ENCODE measurements around the gene CBX1.

CBX1 gene

DNA sequence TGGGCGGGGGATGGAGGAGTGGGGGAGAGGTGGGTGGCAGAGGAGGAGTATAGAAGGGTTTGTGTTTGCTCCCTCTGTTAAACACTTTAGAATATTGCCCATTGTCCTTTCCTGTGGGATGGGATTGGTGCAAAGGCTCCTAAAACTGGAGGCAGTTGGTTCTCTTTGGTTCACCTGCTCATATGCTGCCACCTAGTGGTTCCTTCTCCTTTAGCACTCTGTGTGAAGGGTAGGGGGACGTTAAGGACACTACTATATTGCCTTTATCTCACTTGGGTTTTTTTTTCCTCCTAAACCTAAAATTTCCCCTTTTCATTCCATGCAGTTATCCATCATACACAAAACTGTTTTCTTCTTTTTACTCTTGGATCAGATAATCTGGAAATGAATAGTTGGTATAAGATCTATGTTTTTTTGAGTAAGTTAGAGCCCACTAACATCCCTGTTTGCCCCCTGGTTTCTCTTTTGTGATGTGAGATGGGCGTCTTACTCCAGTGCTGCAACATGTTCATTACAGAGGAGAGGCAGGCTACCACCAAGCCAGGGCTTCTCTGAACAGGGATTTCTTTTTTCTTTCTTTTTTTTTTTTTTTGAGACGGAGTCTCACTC is 30.0 kb upstream of the CBX1 start:
- no peak for TF ChIP-seq ZNF274 (IDR thresholded peaks at IDR 0.05; ENCODE audit: low read depth, low read length)
- H3K4me3 ChIP-seq (ENCODE audit: low read length), result no peak overlapping the region

DNA sequence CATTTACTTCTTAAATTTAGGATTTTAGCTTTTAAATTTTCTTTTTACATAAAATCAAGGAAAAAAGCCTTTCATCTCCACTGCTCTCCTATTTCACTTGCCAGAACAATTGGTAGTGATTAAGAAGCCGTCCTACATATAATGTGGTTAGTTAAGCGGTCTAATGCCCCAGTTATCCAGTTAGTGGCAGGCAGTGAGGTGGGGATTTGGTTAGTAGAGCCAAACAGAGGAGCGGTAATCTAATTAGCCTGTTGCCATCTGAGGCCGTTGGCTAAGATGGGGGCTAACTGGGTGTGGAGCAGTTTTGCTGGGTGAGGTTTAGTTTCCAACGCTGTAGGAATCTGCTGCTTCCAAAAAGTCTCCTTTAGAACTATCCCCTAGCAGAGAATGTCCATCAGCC is 28.7 kb upstream of the CBX1 start:
- no peak for TF ChIP-seq ZNF274 (IDR thresholded peaks at IDR 0.05; ENCODE audit: low read depth, low read length)
- H3K4me3 ChIP-seq (ENCODE audit: low read length), result no peak overlapping the region

DNA sequence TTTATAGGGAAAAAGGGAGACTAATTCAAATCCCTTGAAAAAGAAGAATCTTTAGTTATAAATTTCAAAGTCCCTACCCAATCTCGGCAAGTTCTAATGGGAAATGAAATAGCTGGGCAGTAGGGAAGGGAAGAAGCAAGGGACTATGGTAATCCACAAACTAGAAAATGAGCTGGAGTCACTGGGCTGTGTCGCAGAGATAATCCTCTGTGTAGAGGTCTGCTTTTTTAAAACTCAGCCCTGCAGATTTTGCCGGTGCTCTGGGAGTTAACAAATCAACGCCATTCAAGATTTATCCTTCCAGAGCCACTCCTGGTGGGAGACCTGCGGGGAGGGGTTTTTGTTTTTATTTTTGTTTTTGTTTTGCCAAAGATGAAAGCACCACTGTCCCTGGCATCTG is 27.1 kb upstream of the CBX1 start:
- no peak for TF ChIP-seq ZNF274 (IDR thresholded peaks at IDR 0.05; ENCODE audit: low read depth, low read length)

DNA sequence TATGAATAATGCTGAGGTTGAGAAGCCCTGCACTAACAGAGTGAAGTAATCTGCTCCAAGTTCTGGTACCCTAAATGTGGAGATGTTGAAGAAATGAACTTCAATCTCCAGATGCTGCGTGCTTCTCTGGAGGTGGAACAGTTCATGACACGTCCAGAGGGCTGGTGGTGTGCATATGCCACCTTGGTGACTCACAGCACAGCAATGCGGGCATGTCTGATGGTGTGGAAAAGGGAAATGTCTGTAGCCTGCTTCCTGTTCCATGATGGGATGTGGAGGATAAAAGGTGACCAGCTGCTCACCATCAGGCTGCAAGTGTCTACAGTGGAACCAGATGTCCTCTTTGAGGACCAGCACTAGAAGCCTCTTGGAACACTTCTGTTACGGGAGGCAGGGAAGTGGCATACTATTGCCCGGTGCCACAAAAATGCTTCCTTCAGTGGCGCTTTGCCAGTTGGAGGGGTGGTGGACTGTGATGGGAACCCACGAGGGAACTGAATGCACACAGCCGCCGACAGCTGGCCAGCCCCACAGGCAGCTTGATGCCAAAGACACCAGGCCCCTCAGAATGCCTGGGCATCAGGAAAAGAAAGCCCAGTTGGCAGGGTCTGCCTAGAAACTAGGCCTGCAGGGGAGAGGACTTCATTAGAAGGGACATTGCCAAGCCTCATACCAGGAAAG is 26.2 kb upstream of the CBX1 start:
- no peak for TF ChIP-seq ZNF274 (IDR thresholded peaks at IDR 0.05; ENCODE audit: low read depth, low read length)
- no peak overlapping the region for H3K4me3 ChIP-seq (ENCODE audit: low read length)

More for the DNA sequence above, 27.1 kb upstream of the CBX1 start:
- H3K4me3 ChIP-seq (ENCODE audit: low read length), result no peak overlapping the region

DNA sequence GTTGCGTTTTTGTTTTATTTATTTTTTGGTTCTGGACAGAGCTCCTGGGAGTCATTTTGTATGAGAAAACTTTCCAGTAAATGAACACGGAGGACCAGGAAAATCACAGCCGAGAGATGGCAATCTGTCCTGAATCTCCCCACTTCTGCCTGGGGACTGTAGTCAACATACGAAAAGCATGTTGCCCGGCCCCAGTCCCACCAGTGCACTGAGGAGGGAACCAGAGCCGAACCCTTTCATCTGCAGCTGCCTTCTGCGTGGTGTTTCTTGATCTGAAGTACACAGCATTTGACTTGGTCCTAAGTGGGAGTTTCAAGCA is 25.2 kb upstream of the CBX1 start:
- no peak for TF ChIP-seq ZNF274 (IDR thresholded peaks at IDR 0.05; ENCODE audit: low read depth, low read length)
- H3K4me3 ChIP-seq (ENCODE audit: low read length), result no peak overlapping the region

DNA sequence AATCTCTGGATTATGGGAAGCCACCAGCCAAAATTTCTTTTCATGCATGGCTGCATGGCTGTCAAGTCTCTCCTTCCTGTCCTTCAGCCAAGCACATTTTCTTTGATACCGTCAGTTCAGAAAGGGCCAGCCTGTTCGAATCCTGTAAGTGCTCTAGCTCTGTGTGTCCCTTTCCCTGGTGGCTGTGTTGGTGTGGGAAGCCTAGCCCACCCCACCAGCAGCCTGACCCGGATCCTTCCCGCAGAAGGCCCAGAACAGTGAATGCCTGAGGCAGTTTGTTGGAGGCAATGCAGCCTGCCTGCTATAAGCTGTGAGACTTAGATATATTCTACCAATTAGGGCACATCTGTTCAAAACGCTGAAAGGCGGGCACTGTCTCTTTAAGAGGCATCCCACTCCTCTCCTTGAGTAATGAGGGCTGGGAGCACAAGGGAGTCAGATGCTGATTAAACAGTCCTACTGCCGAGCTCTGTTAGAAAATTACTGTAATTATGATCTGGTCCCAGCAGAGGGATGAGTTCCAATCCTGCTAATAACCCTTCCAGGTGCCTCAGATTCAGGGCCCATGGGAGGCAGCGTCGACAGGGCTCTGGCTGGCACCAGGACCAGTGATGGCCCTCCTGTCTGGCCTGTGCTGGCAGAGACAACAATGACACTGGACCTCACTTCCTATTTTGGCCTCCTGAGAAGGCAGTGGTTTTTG is 24.7 kb upstream of the CBX1 start:
- H3K4me3 ChIP-seq (ENCODE audit: low read length), result no peak overlapping the region
- TF ChIP-seq ZNF274 (IDR thresholded peaks at IDR 0.05; ENCODE audit: low read depth, low read length), result no peak

DNA sequence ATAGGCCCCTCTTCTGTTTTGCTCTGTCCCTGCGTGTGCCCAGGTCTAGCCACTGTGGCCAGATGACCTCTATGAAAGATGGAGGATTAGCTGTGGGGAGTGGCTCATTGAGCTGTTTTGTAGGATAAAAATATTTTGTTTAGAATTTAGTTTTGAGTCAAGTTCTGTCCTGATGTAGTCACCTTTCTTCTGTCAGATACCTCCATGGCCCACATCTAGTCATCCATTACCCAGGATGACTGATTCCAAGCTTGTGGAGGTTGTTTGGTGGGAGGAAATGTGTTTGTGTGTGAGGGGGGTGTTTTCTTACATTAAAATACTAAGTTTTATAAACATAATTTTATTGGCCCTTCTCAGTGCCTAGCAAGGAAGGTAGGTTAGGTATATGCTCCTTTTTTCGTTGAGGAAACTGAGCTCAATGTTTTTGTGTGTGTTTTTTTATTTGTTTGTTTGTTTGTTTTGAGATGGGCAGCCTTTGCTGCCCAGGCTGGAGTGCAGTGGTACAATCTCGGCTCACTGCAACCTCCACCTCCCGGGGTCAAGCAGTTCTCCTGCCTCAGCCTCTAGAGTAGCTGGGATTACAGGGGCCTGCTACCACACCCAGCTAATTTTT is 22.6 kb upstream of the CBX1 start:
- no peak overlapping the region for H3K4me3 ChIP-seq (ENCODE audit: low read length)
- no peak for TF ChIP-seq ZNF274 (IDR thresholded peaks at IDR 0.05; ENCODE audit: low read depth, low read length)

DNA sequence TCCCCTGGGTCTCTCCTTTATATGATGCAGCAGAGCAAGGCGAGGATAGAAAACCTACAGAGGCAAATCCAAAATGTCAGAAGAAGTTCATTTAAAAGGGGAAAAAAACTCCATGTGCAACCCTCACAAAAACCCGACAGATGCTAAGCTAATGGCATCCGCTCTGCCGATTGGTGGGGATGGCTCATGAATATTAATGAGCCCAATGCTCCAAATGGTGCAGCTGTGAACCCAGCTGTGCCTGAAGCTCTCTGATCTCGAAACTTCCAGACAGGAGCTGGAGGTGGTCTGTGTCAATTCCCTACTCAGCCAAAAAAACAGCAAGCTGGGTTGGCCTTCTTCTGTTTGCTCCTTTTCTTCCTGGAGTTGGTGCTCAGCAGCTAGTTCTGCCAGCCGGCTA is 21.8 kb upstream of the CBX1 start:
- H3K4me3 ChIP-seq (ENCODE audit: low read length), result no peak overlapping the region
- TF ChIP-seq ZNF274 (IDR thresholded peaks at IDR 0.05; ENCODE audit: low read depth, low read length), result no peak

DNA sequence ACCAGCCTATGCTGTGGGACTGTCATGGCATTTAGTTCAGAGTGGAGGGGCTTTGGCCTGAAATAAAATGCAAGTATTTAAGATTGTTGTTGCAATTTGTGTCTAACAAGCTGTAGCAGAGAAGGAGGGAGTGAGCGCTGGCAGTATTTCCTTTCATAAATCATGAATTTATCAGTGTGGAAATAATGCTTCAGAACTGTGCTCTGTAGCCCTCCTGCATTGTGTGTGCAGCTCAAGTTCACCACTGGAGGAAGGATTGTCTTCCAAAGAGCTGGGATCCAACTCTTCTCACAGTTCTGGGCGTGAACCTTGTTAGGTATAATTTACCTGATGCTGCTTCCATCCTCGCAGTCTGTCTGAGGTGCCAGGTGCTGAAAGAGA is 21.4 kb upstream of the CBX1 start:
- no peak overlapping the region for H3K4me3 ChIP-seq (ENCODE audit: low read length)
- TF ChIP-seq ZNF274 (IDR thresholded peaks at IDR 0.05; ENCODE audit: low read depth, low read length), result no peak

DNA sequence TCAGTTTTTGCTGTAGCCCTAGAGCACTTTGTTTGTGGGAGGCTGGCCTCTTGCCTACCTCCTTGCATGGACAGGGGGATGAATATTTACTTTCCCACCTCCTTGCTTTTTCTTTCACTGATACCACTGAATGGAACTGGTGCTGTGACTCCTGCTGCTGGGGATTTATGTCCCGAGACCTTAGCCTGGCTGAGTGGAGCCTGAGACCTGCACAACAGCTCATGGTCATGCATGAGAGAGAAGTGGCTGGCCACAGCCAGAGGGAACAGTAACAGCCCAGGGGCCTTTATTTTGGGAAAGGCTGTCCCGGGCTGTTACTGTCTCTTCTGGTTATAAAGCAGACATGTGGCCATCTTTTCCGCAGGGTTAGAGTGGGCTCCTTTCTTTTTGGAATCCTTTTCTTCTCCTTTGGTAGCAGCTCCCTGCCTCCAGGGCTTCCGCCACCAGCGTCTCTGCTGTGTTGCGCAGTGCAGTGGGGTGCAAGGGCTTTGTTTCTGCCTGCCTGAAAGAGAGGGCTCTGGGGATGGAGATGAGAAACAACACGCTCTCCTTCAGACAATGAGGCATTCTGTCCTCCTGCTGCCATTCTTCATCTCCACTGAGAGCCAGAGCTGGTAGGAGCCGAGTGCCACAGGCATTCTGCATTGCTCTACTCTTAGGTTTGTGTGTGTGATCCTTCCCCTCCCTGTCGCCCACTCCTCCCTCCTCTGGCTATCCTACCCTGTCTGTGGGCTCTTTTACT is 20.8 kb upstream of the CBX1 start:
- TF ChIP-seq ZNF274 (IDR thresholded peaks at IDR 0.05; ENCODE audit: low read depth, low read length), result no peak
- H3K4me3 ChIP-seq (ENCODE audit: low read length), result no peak overlapping the region

DNA sequence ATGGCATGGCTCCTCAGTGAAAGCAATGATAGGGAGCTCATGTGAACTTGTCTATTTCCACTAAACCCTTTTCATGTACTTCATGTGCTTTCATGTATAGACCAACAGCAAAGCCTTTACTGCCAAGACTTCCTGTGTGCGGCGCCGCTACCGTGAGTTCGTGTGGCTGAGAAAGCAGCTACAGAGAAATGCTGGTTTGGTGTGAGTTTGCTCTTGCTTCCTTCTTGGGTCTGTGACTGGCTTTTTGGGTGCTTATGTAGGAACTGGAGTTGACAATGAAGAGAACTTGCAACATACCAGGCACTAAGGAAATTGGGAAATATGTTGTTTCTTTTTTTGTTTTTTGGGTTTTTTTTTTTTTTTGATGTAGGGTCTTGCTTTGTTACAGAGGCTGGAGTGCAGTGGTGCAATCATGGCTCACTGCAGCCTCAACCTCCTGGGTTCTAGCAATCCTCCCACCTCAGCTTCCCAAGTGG is 12.0 kb upstream of the CBX1 start:
- no peak for TF ChIP-seq ZNF274 (IDR thresholded peaks at IDR 0.05; ENCODE audit: low read depth, low read length)
- peak overlapping the region; percentile 89 for H3K4me3 ChIP-seq (ENCODE audit: low read length)

DNA sequence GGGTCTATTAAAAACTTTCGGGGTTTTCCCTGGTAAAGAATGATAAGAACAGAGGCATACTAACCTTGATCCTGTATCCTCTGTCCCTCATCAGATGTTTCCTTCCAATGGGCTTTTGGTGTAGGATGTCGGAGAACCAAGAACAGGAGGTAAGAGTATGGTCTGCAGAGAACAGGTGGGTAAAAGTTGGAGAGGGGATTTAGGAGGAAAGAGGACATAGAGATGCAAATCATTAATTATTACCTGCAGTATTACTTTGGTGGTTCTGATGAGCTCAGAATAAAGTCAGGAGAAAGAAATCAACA is 10.6 kb upstream of the CBX1 start:
- H3K4me3 ChIP-seq (ENCODE audit: low read length), result peak overlapping the region; percentile 89
- TF ChIP-seq ZNF274 (IDR thresholded peaks at IDR 0.05; ENCODE audit: low read depth, low read length), result no peak

DNA sequence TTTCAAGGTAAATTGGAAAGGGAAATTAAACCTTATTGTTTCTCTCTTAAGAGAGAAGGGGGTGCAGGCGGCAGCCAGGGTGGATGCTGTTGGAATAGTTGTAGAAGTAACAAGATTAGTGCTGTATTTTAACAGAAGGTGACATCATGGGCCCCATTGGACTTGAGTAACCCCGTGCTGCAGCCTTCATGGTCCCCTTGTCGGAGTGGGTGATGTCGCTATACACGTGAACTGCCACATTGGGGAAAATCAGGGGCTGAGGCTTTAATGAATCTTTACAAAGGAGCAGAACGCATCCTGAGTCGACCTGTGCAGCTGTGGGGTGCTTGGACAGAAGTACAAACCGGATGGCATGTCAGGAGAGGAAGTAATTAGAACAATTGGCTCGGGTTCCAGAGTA is 9.5 kb upstream of the CBX1 start:
- H3K4me3 ChIP-seq (ENCODE audit: low read length), result peak overlapping the region; percentile 41; the same call in 1 of the 2 replicates
- no peak for TF ChIP-seq ZNF274 (IDR thresholded peaks at IDR 0.05; ENCODE audit: low read depth, low read length)
